ENCODE results near the gene PCK1.

Gene PCK1

DNA sequence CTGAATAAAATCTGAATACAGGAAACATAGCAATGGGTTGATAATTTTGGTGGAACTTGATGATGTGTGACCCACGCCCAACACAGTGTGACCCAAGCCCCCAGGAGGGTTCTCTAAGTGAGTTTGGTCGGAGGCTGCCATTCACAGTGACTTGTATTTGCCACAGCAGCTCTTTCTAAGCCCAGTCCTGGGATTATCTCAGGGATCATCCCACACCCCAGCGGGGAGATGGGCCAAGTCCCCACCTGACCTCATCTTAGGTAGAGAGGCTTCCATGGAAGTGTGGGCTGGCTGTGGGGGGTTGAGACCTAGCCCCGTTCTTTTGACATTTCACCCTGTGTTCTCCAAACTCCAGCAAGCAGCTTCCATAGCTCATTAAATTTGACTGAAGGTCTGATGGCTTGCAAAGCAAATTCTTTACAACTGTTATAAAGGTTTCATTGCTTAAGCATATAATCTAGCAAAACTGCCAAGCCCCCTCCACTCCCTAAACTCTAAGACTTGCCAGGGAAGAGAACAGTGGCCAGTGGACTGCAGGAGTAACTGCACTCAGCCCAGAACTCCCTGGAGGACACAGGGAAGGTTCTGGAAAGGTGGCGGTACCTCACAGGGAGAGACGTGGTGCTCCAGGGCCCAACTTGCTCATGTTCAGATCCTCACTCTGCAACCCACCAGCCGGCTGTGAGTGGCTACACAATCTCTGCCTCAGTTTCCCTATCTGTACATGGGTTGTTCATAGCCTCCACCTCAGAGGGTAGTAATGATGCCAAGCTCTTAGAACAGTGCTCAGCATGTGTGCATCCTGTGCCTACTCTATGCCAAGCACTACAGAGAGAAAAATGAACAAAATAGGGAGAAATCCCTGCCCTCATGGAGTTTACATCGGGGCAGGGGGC lies 1.0 kb upstream of the PCK1 start:
- no peak for DNase-seq (ENCODE audit: low spot score)

DNA sequence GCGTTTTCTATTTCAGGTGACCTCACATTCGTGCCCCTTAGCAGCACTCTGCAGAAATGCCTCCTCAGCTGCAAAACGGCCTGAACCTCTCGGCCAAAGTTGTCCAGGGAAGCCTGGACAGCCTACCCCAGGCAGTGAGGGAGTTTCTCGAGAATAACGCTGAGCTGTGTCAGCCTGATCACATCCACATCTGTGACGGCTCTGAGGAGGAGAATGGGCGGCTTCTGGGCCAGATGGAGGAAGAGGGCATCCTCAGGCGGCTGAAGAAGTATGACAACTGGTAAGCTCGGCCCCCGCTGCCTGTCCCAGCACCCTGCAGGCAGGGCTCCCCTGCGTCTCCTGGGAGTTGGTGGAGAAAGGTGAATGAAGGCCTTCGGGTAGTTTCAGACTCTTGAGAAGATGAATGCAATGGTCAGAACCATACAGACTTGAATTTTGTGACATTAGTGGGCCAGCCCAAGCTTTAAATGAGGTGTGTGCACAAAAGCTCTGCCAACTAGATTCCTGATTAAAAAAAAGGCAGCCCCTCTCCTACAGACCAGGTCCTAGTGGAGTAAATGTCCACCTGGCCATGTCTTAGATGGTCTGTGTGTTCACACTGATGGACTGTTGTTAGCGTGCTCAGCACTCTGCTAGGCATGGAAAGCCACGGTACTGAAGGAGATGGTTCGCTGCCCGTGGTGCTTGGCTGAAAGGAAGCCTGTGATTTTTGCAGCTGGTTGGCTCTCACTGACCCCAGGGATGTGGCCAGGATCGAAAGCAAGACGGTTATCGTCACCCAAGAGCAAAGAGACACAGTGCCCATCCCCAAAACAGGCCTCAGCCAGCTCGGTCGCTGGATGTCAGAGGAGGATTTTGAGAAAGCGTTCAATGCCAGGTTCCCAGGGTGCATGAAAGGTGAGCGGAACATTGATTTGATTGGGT lies 708 bp downstream of the PCK1 start:
- no peak for DNase-seq (ENCODE audit: low spot score)

DNA sequence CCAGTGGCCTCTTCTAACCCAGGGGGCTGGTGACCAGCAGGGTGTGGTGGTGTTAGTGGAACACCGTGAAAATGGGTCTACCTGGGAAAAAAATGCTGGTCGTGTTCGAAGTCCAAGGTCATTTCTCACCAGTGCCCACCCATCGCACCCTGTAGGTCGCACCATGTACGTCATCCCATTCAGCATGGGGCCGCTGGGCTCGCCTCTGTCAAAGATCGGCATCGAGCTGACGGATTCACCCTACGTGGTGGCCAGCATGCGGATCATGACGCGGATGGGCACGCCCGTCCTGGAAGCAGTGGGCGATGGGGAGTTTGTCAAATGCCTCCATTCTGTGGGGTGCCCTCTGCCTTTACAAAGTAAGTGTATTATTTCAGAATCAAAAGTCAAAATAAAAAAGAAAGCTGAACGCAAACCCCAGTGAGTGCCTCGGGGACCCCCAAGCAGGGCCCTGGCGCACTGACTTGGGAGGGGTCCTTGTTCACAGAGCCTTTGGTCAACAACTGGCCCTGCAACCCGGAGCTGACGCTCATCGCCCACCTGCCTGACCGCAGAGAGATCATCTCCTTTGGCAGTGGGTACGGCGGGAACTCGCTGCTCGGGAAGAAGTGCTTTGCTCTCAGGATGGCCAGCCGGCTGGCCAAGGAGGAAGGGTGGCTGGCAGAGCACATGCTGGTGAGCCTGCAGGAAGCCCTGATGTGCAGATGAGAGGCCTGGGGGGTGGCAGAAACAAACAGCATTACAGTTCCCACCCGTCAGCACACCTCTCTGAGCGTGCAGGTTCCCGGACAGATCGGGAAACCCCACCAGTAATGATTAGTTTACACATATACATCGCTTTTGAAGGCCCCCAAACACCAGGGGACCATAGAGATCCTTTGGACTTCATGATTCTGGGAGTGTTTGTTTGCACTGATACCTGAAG lies 1.9 kb downstream of the PCK1 start:
- DNase-seq (ENCODE audit: low spot score): no peak

DNA sequence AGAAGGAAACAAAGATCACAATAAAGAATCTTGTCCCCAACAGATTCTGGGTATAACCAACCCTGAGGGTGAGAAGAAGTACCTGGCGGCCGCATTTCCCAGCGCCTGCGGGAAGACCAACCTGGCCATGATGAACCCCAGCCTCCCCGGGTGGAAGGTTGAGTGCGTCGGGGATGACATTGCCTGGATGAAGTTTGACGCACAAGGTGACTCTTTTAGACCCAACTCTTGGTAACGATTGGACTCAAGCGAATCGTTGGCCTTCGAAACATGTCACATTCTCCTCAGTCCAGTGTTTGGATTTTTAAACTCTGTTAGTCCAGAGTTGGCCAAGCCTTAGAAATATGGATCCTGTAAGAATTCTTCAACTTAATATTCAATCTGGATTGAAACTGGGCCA lies 2.6 kb downstream of the PCK1 start:
- DNase-seq (ENCODE audit: low spot score): no peak

DNA sequence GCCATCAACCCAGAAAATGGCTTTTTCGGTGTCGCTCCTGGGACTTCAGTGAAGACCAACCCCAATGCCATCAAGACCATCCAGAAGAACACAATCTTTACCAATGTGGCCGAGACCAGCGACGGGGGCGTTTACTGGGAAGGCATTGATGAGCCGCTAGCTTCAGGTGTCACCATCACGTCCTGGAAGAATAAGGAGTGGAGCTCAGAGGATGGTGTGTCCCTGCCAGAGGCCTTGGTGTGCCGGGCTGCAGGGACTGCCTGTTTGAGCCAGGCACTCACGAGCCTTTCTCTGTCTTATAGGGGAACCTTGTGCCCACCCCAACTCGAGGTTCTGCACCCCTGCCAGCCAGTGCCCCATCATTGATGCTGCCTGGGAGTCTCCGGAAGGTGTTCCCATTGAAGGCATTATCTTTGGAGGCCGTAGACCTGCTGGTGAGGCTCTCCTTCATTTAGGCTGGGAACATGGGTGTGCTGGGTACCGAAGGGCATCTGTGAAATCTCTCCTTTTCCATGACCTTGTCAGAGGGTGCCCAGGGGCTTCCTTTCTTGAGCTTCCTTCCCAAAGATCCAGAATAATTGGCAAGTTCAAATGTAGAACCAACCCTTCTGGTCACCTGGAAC lies 3.4 kb downstream of the PCK1 start:
- DNase-seq (ENCODE audit: low spot score): no peak

DNA sequence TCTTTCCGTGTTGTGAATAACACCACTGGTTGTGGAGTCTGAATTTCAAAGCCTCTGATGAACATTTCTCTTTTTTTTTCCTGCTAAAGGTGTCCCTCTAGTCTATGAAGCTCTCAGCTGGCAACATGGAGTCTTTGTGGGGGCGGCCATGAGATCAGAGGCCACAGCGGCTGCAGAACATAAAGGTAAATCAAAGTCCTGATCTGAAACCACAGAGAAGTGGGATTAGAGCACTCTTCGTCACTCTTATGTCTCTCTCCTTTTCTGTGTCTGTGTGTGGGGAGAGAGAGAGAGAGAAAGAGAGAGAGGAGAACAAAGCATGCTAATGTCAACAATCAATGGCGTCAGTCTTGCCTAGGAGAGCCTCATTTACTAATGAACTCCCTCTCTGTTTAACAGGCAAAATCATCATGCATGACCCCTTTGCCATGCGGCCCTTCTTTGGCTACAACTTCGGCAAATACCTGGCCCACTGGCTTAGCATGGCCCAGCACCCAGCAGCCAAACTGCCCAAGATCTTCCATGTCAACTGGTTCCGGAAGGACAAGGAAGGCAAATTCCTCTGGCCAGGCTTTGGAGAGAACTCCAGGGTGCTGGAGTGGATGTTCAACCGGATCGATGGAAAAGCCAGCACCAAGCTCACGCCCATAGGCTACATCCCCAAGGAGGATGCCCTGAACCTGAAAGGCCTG lies 4.2 kb downstream of the PCK1 start:
- no peak for DNase-seq (ENCODE audit: low spot score)

DNA sequence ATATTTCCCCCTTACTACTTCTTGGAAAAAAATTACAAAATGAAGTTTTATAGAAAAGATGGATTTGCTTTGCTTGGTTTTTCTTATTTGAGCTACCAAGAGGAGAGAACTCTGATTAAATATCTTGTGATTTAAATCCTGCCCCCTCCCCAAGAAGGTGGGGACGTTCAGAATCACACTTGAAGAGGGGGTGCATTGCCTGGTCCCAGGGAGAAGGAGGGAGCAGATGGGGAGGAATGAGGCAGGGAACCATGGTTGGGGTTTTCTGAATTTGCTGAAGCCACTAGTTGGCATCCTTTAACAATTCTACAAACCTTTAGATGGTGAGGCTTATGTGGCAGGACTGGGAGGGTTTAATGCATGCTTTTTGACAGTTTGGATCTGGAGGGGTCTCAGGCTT lies 5.5 kb downstream of the PCK1 start:
- no peak for DNase-seq (ENCODE audit: low spot score)

DNA sequence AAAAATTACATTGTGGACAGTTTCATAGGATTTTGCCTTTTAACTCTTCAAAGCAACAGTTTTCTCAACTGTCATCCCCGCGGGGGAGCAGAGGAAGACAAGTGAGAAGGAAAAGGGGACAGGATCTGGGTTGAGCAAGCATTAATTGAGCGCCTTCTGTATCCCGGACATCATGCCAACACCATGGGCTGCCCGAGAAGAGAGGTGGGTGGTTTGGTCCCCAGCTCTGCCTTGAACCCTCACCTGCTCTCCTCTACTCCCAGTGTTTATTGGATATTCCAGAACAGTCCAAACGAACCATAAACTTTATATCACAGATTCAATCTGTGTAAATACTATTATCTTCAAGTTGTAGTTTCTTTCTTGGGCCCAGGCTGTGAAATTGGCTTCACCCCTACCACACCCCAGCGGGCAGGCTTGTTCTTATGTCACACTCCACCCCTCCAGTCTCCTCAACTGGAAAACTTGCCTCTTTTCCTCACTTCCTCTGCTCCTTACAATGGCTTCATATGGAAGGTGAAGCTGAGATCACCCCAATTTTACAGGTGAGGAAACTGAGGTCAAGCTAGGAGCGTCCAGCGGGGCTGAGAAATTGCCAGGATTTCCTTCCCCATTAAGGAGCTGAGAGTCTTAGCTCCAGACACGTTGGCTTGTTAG lies 6.0 kb downstream of the PCK1 start:
- no peak for DNase-seq (ENCODE audit: low spot score)

DNA sequence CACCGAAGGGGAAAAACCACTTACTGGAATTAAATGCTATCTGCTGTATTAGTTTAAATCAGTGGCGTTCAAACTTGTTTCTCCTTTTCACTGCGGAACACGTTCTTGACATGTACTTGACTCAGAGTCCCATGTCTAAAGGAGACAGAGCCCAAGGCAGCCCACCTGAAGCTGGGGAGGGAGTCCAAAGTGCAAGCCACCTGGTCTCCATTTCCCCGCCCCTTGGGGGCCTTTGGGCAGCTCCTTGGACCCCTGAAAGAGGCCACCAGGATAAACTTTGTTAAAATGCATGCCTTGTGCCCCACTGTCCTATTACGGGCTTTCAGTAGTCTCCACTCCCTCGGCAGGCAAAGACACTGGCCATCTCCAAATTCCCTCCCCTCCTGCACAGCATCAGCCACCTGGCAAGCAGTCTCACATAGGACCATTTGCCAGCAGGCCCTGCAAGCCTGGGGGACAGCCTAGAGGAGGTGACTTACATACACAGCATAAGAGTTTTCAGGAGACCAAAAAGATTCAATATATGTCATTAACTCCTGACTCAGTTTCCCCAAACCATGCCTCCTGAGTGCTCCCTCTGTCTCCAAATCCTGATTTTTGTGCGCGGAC lies 6.7 kb downstream of the PCK1 start:
- DNase-seq (ENCODE audit: low spot score): no peak

DNA sequence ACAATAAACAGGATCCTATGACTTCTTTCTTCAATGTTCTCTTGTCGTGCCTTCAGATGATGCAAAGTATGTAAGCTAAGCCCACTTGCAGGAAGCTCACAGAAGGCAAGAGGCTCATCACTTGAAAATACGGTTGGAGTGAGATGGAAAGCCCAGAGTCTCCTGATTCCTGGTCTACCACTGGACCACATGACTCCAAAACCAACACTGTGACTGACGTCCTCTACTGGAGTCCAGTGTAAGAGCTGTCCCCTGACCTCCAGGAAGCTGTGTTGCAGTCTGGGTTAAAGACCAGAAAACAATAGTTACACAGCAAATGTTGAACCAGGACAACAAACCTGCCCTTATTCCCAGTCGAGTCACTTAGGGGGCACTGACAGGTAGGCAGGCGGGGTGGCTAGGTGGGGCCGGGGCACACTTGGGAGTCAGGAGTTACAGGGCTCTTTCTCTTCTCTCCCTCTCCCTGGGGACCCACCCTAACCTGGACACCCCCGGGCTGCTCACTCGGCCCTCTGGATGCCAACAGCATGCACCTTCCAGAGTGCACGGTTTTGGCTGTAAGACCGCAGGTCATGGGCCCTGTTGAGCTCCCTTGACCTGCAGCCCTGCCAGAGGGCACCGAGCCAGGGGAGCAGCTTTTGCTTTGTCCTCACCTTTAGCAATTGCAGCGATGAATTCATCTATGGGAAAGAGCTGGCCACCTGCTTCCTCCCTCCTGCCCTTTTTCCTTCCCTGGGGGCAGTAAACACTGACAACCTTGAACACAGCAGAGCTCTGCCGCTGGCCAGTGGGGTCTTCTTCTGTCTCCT lies 7.4 kb downstream of the PCK1 start:
- no peak for DNase-seq (ENCODE audit: low spot score)

DNA sequence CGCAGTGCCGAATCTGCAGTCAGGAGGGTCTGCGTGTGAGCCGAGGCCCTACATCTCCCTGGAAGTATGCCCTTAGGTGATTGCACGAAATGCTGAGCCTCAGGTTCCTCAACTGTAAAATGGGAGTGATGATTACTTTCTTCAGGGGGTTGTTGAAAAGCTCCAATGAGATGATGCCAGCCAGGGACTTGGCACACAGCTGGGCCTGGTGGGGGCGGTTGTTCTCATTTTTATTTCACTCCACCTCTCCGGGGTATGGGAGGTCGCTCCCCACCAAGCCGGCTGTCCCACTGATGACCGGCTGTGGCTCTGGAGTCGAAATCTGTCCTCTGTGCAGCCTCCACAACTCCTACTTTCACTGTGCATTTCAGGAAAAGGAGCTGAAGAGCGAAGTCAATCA lies 8.1 kb downstream of the PCK1 start:
- DNase-seq (ENCODE audit: low spot score): no peak

DNA sequence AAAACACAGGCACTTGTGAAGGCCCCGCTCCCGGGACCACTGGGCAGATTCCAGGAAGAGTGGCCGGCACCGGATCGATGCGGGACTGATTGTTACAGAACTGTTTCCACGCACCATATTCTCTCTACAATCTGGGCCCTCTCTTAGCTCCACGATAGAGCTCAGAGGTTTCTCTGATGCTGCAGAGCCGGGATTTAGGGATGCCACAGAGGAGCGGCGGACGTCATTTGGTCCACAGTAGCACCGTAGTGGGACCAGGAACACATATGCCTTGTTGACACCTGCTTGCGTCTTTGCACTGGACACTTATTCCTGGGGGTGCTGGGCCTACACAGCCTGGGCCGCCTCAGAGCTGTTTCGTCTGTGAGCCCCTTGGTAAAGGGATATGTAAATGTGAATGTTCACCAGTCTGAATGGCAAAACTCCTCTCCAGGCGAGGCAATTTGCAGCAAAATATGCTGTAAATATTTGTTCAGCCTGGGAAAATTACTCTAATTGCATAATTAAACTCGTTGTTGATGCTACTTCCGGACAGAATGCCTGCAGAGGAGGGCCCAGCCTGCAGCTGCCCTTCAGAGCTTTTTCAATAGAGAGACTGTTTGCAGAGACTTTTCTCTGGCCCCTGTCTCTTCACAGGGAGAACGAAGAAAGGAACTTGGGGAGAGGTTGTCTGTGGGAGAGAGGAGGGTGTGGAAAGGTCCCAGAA lies 9.4 kb downstream of the PCK1 start:
- DNase-seq (ENCODE audit: low spot score): no peak

DNA sequence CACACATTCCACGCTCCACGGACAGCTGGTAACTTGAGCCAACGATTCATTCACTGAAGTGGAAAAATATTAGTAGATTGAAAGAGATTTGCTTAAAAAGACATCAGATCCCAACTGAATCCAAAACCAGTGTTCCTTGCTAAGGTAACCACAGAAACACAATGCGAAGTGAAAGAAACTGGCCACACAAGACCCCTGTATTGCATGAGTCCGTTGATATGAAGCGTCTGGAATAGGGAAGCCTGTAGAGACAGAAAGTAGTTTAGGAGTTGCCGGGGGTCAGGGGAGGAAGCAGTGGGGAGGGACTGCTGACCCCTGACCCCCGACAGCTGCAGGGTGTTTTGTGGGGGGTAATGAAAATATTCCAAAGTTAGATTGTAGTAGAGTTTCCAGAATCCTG lies 10.0 kb downstream of the PCK1 start:
- no peak for DNase-seq (ENCODE audit: low spot score)

DNA sequence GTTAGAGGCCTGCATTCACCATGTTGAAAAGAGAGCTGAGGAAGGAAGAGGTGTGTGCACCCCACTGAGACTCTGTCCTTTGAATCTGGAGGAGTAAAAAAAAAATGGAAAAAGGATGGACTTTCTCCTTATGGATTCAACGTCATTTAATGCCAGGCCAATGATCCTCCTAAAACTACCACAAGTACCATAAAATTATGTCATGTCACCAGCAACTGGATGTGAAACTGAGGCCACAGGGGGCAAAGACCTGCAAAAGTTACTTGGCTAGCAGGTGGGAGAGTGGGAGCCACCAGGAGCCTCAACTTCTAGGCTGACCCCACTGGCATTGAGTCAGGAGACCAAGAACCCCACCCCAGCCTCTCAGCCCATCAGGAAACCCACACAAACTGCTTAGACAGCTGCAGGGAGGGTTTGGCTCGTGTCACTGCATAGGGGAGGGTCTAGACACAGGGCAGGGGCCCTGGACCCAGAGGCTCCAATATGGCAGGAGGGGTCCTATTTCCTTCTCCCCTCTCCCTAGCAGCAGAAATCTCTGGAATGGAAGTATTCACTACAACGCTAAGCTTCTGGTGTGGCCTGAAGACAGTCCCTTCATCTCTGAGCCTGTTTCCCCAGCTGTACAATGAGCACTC lies 11.0 kb downstream of the PCK1 start:
- DNase-seq (ENCODE audit: low spot score): no peak

DNA sequence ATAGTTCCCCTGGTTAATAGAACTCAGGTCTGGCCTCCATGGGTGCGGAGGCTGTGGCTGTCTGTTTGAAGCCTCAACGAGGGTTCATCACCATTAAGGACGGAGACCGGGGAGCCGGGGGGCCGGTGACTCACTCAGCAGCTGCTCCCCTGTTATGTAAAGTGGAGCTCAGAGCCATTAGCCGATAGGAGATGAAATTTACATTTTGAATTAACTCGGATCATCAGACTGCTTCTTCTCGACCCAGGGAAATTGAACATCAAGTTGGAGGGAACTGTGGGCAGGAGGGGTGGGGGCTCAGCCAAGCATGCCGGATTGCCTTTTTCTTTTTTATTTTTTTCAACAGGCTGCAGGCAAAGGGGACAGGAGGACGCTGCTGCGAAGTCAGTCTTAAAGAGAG lies 12.3 kb downstream of the PCK1 start:
- no peak for DNase-seq (ENCODE audit: low spot score)

DNA sequence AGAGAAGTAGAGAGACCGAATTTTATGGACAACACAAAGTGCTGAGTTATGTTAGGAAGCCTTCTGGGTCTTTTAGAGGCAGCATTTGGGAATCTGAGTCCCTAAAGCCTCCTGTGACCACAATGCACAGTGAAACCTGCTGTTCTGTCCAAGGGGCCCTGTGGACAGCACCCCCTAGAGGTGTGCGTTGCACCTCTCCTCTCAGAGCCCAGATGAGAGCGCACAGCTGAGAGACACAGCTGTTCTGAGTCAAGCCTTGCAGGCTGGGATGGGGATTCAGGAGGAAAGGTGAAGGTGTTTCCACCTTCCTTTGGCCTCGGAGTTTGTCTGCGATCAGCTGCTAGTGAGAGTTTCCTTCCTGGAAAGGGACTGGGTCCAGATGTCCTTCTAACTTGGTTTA lies 13.0 kb downstream of the PCK1 start:
- no peak for DNase-seq (ENCODE audit: low spot score)

DNA sequence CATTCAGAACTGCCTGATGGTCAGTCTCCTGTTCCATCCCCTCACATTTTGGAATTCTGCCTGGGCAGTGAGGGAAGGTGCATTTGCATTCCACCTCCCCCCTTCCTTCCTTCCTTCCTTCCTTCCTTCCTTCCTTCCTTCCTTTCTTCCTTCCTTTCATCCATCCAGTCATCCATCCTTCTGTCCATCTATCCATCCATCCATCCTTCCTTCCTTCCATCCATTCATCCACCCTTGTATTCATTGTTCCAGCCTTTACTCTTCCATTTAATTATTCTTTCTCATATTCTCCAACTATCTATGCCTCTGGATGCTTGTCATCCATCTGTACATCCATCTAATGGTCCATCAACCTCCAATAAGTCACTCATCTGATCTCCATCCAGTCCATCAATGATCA lies 14.0 kb downstream of the PCK1 start:
- no peak for DNase-seq (ENCODE audit: low spot score)

DNA sequence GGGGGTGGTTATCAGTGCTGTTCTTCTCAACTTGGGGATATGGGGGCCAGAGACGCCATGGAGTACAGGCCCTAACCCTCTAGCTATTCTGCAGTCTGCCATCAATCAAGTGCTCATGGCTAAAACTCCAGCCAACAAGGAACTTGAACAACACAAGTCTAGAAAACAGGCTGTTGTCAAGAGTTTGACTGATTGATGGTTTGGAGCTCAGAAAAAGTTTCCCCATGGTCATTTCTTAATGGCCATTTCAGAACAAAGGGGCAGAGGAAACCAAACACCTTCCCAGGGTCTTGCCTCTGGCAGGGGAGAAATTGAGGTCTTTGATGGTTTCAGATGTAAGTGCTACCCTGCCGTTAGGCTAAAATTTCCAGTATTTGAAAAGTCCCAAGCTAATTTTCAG lies 15.1 kb downstream of the PCK1 start:
- DNase-seq (ENCODE audit: low spot score): no peak

Data from SK-N-DZ (cell line).